SHP77 (cell line): ENCODE results near the gene IL1RAP.

Source experiments
- DNase-seq, 2 experiments: peaks; one replicate each; lab custom pipeline; 2025; lab: John Stamatoyannopoulos, UW

IL1RAP gene

DNA sequence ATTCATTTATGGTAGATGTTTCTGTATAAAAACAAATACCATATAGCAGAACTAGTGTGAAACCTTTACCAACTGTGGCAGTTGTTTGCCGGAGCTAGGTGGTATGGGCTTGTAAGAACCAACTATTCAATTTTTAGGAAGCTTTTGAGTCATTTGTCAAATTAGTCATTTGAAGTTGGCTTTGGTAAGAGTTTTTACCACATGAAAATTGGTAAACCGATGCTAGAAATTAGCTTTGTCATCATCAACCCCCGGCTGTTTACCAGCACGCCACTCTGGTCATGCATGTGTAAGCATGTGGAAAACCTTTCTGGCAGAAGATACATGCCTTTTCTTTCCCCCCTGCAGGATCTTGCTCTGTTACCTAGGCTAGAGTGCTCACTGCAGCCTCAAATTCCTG lies 63.3 kb downstream of the IL1RAP start:
- no peak for DNase-seq

GRCh38 chr3:190579514-190580137 lies 65.7 kb downstream of the IL1RAP start:
- no peak for DNase-seq

GRCh38 chr3:190580417-190580816 lies 66.5 kb downstream of the IL1RAP start:
- no peak for DNase-seq

GRCh38 chr3:190581041-190581541 lies 67.2 kb downstream of the IL1RAP start:
- no peak for DNase-seq

- DNase-seq: no peak
Observed at GRCh38 chr3:190582667-190583066, 68.8 kb downstream of the IL1RAP start.

GRCh38 chr3:190585805-190586630 lies 72.1 kb downstream of the IL1RAP start:
- DNase-seq: no peak

GRCh38 chr3:190586631-190587011 lies 72.7 kb downstream of the IL1RAP start:
- no peak for DNase-seq

DNA sequence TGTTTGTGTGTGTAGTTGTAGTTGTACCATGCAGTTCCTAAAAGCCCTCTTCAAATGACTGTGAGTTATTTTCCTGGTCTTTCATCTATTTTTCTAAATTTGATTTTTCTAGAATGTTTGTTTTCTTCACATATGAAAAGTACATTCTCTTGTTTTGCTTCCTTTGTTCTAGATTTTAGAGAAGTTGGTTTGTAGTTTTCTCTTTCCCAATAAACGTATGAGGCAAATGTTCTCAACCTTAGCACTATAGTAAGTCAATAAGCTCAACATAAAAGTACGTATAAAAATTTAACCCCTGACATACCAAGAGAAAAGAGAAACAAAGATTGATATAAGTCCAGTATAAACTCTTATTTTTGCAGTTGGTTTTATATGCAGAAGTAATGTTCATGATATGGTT lies 74.7 kb downstream of the IL1RAP start:
- DNase-seq: no peak

DNA sequence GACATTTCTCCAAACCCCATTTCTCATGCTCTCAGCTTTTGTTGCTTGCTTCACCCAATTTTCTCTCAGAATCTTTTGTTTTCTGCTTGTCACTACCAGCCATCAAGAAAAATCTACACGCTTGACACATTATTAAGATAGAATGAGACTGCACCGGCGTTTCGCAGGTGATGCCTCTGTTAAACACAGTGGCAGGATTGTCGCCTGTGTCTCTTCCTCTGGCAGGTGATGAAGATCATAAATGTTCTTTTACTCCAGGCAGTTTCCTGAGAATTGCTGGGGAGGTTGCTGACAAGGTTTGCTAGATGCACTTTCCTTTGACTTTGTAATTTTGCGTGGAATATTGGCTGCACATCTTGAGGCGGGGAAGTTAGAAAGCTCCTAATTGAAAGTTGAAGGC lies 75.4 kb downstream of the IL1RAP start:
- DNase-seq: no peak

GRCh38 chr3:190591080-190591479 lies 77.2 kb downstream of the IL1RAP start:
- DNase-seq: no peak

GRCh38 chr3:190593075-190593474 lies 79.2 kb downstream of the IL1RAP start:
- no peak for DNase-seq

GRCh38 chr3:190594171-190594570 lies 80.3 kb downstream of the IL1RAP start:
- no peak for DNase-seq

- no peak for DNase-seq
Observed at GRCh38 chr3:190595179-190595795, 81.4 kb downstream of the IL1RAP start.

DNA sequence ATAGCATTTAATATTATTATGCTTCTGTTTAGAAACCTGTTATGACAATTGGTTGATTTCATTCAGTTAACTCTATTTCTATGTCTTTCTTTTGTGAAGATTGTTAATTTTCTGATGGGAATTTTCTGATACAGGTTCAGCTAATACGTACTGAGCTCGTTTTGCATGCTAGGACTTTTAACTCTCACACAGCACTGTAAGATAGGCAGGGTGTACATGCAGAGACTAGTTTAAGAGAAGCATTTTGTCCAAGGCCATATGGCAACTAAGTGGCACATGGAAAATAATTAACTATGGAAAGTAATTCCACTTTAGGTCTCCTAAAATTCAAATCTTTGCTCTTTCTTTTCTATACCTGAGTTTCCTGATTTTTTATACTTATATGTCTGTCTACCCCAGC lies 81.9 kb downstream of the IL1RAP start:
- no peak for DNase-seq

GRCh38 chr3:190596349-190597285 lies 82.7 kb downstream of the IL1RAP start:
- no peak for DNase-seq

GRCh38 chr3:190597291-190597690 lies 83.4 kb downstream of the IL1RAP start:
- no peak for DNase-seq

- DNase-seq: no peak
Observed at GRCh38 chr3:190601622-190602021, 87.7 kb downstream of the IL1RAP start.

GRCh38 chr3:190605385-190605784 lies 91.5 kb downstream of the IL1RAP start:
- no peak for DNase-seq

- no peak for DNase-seq
Observed at GRCh38 chr3:190606596-190606995, 92.7 kb downstream of the IL1RAP start.

DNA sequence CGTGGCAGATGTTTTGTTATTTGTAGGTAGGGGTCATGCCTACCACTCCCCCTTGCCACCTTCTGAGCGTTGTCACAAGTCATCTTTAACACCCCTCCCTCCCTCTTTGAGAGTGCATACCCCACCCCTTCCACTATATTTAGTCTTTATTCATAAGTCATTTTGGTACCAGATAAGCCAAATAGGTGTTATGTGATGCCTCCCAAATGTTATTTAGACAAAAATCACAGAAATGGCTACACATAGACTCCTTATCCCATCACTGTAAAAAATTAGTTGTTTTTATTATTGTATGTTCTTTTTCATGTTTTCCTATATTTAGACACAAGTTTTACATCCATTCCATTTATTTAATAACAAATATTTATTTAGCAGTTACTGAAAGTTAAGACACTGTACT lies 93.1 kb downstream of the IL1RAP start:
- DNase-seq: no peak

GRCh38 chr3:190608850-190609589 lies 95.1 kb downstream of the IL1RAP start:
- no peak for DNase-seq
